ENCODE measurements around the gene CRYGB. TPM values are rescaled to one million over a fixed set of nuclear protein-coding genes. Genes with fewer than 3 reads are reported as not detected.

The CRYGB gene
- total RNA-seq, 1 experiment from 2014 or later: not detected

DNA sequence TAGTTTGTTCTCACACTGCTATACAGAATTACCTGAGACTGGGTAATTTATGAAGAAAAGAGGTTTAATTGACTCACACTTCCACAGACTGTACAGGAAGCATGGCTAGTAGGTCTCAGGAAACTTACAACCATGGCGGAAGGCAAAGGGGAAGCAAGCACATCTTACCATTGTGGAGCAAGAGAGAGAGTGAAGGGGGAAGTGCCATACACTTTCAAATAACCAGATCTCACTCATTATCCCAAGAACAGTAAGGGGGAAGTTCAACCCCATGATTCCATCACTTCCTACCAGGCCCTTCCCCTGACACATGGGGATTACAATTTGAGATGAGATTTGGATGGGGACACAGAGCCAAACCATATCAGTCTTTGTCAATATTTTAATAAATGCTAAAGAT, 5.0 kb upstream of the CRYGB start:
- Histone ChIP-seq H3K4me1 (ENCODE audit: insufficient read depth, low read length, poor library complexity, severe bottlenecking) (no peaks in the 10 kb centered on the region), H3K36me3 (ENCODE audit: insufficient read depth, low read length, poor library complexity, severe bottlenecking) (no peaks in the 10 kb centered on the region), H3K9me3 (ENCODE audit: low read depth, low read length, poor library complexity, severe bottlenecking) (no peaks in the 10 kb centered on the region), H3K27ac (ENCODE audit: low read depth, low read length, poor library complexity, severe bottlenecking) (no peak overlapping the region), H3K4me3 (ENCODE audit: low read depth, low read length, poor library complexity, severe bottlenecking) (no peak overlapping the region), H3K27me3 (replicated peaks; ENCODE audit: insufficient read depth, low read depth, low read length, poor library complexity) (no peaks in the 10 kb centered on the region)
- no TSS peak for BruUV-seq (replicated peaks)
- no peak for TF ChIP-seq EZH2 (IDR thresholded peaks at IDR 0.05; ENCODE audit: borderline replicate concordance, low read depth, low read length, poor library complexity, severe bottlenecking)
- TF ChIP-seq, protein P1, sequence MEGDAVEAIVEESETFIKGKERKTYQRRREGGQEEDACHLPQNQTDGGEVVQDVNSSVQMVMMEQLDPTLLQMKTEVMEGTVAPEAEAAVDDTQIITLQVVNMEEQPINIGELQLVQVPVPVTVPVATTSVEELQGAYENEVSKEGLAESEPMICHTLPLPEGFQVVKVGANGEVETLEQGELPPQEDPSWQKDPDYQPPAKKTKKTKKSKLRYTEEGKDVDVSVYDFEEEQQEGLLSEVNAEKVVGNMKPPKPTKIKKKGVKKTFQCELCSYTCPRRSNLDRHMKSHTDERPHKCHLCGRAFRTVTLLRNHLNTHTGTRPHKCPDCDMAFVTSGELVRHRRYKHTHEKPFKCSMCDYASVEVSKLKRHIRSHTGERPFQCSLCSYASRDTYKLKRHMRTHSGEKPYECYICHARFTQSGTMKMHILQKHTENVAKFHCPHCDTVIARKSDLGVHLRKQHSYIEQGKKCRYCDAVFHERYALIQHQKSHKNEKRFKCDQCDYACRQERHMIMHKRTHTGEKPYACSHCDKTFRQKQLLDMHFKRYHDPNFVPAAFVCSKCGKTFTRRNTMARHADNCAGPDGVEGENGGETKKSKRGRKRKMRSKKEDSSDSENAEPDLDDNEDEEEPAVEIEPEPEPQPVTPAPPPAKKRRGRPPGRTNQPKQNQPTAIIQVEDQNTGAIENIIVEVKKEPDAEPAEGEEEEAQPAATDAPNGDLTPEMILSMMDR (conservative IDR thresholded peaks at IDR 0.05; ENCODE audit: low read depth, low read length): no peak
- ChIA-PET POLR2A (ENCODE audit: low non-redundant PET) (no interaction called here), CTCF (no interaction called here)
- no peak for DNase-seq (ENCODE audit: low spot score)
- intact Hi-C loops (cut with micrococcal nuclease; ENCODE audit: unreplicated experiment): no loop called here

DNA sequence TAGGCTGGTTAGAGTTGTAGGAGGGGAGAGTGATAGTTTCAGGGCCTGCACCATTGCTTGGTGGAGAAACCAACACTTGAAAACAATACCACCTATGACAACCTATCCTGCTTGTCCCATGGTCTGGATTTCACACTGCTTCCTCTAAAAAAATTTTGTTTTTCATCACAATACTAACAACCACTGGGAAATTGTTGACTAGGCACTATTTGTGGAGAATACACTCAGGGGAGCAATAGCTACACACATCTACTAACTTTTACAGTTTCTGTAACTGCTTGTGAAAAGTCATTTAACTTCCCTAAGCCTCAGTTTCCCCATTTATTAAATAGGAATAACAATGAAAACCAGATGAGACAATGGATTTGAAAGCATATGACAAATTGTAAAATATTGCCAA, 4.1 kb upstream of the CRYGB start:
- POLR2A ChIA-PET (ENCODE audit: low non-redundant PET): no interaction called here
- intact Hi-C loops (cut with micrococcal nuclease; ENCODE audit: unreplicated experiment): no loop called here

DNA sequence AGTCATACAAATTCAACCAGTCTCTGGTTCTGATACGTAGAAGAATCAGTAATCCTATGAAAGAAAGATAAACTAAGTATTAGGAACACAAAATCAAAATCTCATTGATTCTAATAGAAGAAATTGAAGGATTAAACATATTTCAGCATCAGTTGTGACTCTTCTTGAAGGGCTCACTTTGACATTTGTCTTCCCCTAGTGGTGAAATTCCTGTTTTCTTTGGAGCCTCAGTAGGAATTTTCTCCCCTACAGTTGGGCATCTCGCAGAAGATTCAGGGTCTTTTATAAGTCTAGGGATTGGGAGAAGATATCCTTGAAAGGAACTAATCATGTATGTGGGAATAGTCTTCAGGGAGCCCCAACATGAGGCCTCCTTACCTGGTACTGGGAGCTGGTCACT, 2.8 kb upstream of the CRYGB start:
- Histone ChIP-seq H3K4me1 (ENCODE audit: insufficient read depth, low read length, poor library complexity, severe bottlenecking) (no peaks in the 10 kb centered on the region), H3K36me3 (ENCODE audit: insufficient read depth, low read length, poor library complexity, severe bottlenecking) (no peaks in the 10 kb centered on the region), H3K27ac (ENCODE audit: low read depth, low read length, poor library complexity, severe bottlenecking) (no peak overlapping the region), H3K9me3 (ENCODE audit: low read depth, low read length, poor library complexity, severe bottlenecking) (no peaks in the 10 kb centered on the region), H3K27me3 (replicated peaks; ENCODE audit: insufficient read depth, low read depth, low read length, poor library complexity) (no peaks in the 10 kb centered on the region), H3K4me3 (ENCODE audit: low read depth, low read length, poor library complexity, severe bottlenecking) (no peak overlapping the region)
- ChIA-PET CTCF (no interaction called here), POLR2A (ENCODE audit: low non-redundant PET) (no interaction called here)
- intact Hi-C loops (cut with micrococcal nuclease; ENCODE audit: unreplicated experiment): no loop called here
- BruUV-seq (replicated peaks): no TSS peak
- no peak for DNase-seq (ENCODE audit: low spot score)
- no peak for TF ChIP-seq EZH2 (IDR thresholded peaks at IDR 0.05; ENCODE audit: borderline replicate concordance, low read depth, low read length, poor library complexity, severe bottlenecking)
- TF ChIP-seq, protein P1 (conservative IDR thresholded peaks at IDR 0.05; ENCODE audit: low read depth, low read length): peak; percentile 37; the same call in 1 of the 2 replicates

More for the DNA sequence above, 4.1 kb upstream of the CRYGB start:
- DNase-seq (ENCODE audit: low spot score): no peak
- H3K4me3 ChIP-seq (ENCODE audit: low read depth, low read length, poor library complexity, severe bottlenecking): no peak overlapping the region
- TF ChIP-seq, protein P1 (conservative IDR thresholded peaks at IDR 0.05; ENCODE audit: low read depth, low read length): no peak
- TF ChIP-seq EZH2 (IDR thresholded peaks at IDR 0.05; ENCODE audit: borderline replicate concordance, low read depth, low read length, poor library complexity, severe bottlenecking): no peak
- H3K27me3 ChIP-seq (replicated peaks; ENCODE audit: insufficient read depth, low read depth, low read length, poor library complexity): no peaks in the 10 kb centered on the region
- CTCF ChIA-PET: no interaction called here
- no peaks in the 10 kb centered on the region for H3K9me3 ChIP-seq (ENCODE audit: low read depth, low read length, poor library complexity, severe bottlenecking)
- no peak overlapping the region for H3K27ac ChIP-seq (ENCODE audit: low read depth, low read length, poor library complexity, severe bottlenecking)
- no peaks in the 10 kb centered on the region for H3K4me1 ChIP-seq (ENCODE audit: insufficient read depth, low read length, poor library complexity, severe bottlenecking)
- H3K36me3 ChIP-seq (ENCODE audit: insufficient read depth, low read length, poor library complexity, severe bottlenecking): no peaks in the 10 kb centered on the region
- no TSS peak for BruUV-seq (replicated peaks)
